Coronary artery (tissue), 2 donors: ENCODE data around the gene EFNA2.
A peak's percentile ranks its signal among the peaks of the same experiment; 100 is the strongest.

Experiments used
- DNase-seq: peaks from one replicate; pipeline ENCODE4 v3.0.0-alpha.2; 2017; ENCODE audit warnings: low spot score
- H3K27ac ChIP-seq, 2 donors: fragments of 200-600 bp; sonication (generic); one replicate each; pipeline ENCODE4 v1.5.1; 2016 to 2019
- H3K4me3 ChIP-seq: fragments of 200-600 bp; sonication (generic); 2 replicates; pipeline ENCODE4 v1.5.1; 2016; ENCODE audit warnings: mild to moderate bottlenecking, moderate library complexity
- CTCF ChIP-seq: fragments of 200-600 bp; sonication (generic); IDR thresholded peaks from one replicate; pipeline ENCODE4 v1.5.1; 2019; ENCODE audit warnings: antibody characterized with exemption

The EFNA2 gene

GRCh38 chr19:1239796-1240737 lies 45.6 kb upstream of the EFNA2 start:
- no peak for DNase-seq
- Histone ChIP-seq H3K27ac (peak overlapping the region; percentile 94 to 95), H3K4me3 (peak overlapping the region; percentile 98)
- peak; percentile 89 for TF ChIP-seq CTCF

- TF ChIP-seq CTCF, result no peak
- no peak for DNase-seq
- H3K4me3 ChIP-seq, result peak overlapping the region; percentile 98
- peak overlapping the region; percentile 94 to 95 for H3K27ac ChIP-seq
These were observed 44.7 kb upstream of the EFNA2 start for GRCh38 chr19:1240925-1241324.

DNA sequence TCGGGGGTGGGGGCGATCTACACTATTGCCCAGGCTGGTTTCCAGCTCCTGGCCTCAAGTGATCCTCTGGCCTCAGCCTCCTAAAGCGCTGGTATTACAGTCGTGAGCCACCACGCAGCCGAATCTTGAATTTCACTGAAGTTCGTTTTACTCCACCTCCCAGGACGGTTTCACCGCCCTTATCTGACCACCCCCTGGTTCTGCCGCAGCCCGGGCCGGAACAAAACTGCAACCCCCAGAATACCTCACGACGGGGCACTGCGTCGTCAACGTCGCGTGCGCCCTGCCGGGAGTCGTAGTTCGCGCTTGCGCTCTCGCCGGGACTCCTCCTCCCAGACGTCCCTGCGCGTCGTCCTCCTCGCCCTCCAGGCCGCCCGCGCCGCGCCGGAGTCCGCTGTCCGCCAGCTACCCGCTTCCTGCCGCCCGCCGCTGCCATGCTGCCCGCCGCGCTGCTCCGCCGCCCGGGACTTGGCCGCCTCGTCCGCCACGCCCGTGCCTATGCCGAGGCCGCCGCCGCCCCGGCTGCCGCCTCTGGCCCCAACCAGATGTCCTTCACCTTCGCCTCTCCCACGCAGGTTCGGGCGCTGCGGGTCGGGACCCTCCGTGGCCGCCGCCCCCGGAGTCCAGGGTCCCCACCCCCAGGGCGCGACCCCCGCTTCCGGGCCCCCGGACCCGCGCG lies 44.1 kb upstream of the EFNA2 start, which contains the start of gene ATP5F1D:
Gene ATP5F1D (plus strand): TSS at position 335 of the 679 bp plus-strand sequence. CDS start 100 bp downstream, at position 435.
- Histone ChIP-seq H3K4me3 (peak within 1 kb of the TSS; percentile 98), H3K27ac (peak within 1 kb of the TSS; percentile 95 to 97)
- peak; percentile 95 for DNase-seq
- no peak for TF ChIP-seq CTCF

GRCh38 chr19:1243768-1244692 lies 41.6 kb upstream of the EFNA2 start:
- Histone ChIP-seq H3K27ac (peak overlapping the region; percentile 91 to 95), H3K4me3 (peak overlapping the region; percentile 67)
- DNase-seq, result no peak
- TF ChIP-seq CTCF, result peak; percentile 94

GRCh38 chr19:1244693-1245451 lies 40.8 kb upstream of the EFNA2 start:
- DNase-seq, result no peak
- H3K27ac ChIP-seq, result peak overlapping the region; percentile 91 to 95
- no peak for TF ChIP-seq CTCF
- H3K4me3 ChIP-seq, result peak overlapping the region; percentile 67
